COLO829 (cell line): ENCODE measurements around the gene TRMT2A.

Experiments used
- DNase-seq: peaks from one replicate; pipeline ENCODE4 v3.0.0; 2012; ENCODE audit warnings: low spot score

The TRMT2A gene

DNA sequence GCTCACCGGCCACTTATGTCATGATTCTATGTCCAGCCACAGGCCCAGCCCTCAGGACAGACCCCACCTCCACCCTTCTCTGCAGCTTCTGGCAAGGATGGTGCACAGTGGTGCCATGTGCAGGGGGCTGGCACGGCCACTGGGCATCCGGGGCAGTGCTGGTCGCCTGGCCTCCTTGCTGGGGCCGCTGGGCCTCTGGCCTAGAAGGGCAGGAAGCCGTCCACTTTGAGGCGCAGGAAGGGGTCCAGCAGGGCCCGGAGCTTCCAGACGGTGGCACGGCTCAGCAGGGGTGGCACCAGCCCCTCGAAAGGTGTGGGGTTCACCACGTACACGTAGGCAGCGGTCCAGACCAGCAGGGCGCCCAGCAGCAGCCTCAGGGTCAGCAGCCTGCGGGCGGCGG, 31.4 kb upstream of the TRMT2A start:
- DNase-seq: no peak

DNA sequence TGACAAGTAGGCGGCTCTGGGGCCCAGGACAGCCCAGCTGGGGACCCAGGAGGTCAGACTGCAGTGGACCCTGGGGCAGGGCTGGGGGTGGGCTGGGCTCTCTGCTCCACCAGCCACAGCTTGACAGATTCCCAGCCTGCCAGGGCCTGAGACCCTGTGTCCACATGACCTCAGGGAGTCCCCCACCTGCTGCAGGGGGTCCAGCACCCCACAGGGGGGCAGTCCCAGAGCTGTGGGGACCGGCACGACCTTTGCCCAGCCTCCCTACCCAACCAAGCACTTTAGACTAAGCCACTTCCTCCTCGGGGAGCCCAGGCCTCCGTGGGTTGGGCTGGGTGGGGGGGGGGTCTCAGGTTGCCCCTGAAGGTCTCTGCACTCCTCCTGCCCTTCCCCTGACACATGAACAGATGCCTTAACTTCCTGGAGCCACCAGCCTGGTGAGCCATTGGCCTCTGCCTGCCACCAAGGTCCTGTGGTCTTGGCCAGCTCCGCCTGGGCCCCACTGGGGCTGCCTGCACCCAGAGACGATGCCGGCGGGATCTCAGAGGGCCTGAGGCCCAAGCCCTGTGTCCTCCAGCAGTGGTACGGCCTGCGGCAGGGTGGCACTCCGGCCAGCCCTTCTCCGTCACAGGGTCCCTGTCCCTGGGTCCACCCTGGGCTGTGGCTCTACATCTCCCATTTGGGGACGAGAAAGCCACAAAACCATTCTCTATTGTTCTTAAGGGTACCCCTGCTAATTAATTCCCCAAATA, 30.4 kb upstream of the TRMT2A start:
- no peak for DNase-seq

DNA sequence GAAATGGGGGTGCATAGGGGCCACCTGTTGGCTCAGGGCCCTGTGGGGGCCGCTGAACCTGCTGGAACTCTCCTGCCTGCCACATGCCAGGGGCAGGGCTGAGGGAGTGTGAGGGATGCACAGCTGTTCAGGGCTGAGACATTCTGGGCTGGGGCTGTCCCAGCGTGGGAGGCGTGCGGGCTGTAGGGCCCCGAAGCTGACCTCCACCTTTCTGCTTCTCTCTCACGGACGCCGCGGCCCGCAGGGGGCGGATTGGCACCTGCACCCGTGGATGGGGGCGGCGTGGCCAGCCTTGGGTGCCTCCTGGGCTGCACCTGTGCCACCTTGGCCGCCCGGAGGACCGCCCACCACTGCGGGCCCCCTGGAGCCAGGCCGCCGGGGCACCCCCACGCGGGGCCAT, 29.8 kb upstream of the TRMT2A start:
- DNase-seq: no peak

DNA sequence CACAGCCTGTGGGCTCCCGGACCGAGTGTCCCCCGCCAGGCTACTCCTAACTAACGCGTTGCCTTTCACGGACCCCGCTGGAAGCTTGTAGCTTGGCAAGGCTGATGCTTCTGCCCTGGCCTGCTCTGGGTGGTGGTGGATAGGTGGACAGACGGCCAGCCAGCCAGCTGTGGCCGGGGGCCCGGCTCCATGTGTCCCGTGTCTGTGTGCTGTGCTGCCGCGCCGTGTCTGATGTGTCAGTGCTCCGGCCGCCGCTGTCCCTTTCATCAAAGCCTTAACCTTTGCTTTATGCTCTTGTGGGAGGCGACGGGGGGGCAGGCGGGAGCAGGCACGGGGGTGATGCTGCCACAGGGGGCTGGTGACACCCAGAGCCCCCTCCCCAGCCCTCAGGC, 28.8 kb upstream of the TRMT2A start:
- DNase-seq: no peak

DNA sequence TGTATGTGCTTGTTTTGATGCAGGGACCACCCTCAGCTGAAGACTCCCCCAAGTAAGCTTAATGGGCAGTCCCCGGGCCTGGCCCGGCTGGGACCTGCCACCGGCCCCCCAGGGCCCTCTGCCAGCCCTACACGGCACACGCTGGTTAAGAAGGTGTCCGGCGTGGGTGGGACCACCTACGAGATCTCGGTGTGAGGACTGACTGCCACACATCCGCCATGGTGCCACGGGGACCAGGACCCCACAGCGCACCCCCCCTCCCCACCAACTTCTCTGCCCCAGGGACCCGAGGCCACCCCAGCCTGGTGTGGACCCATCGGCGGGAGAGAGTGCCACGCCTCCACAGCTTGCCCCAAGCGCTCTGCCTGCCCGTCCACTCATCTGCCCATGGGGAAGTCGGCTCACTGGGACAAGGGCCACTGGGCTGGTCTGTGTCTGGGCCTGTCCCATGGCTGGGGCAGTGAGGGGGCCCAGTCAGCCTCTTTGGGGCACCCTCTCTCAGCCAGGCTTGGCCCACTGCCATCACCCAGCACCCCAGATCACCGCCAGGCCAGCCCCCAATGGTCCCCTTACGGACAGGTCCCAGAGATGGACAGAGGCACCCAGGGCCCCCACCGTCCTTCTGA, 28.3 kb upstream of the TRMT2A start:
- no peak for DNase-seq

DNA sequence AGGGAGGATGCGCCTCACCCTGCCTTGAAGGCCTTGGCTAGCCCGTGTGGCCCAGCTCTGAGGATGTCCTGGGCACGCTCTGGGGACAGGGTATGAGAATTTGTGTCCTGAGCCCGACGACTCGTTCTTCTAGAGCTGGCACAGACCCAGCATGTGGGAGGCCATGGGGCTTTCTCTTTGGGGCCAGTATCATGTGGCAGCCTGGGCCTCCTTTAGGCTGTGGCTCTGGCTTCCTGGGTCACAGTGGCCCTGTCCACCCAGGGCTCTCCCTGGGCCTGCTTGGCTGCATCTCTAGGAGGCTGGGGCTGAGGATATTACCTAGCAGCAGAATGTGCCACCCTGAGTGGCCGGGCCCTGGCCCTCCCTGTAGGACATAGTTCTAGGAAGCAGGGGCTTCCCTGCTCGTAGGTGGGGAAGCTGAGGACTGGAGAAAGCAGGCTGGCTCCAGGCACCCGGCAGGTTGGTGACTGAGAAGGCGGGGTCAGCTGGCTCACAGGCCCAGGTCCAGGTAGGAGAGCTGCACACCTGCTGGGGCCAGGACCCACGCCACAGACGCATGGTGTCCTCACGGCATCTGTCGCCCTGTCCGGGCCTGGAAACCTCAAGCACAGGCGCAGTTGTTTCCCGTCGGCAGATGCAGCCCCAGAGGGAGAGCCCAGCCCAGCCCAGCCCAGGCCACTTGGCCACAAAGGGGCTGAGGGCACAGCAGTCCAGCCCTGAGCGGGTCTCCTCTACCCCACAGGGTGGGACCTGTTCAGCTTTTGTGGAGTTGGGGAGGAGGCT, 27.0 kb upstream of the TRMT2A start:
- DNase-seq: no peak

DNA sequence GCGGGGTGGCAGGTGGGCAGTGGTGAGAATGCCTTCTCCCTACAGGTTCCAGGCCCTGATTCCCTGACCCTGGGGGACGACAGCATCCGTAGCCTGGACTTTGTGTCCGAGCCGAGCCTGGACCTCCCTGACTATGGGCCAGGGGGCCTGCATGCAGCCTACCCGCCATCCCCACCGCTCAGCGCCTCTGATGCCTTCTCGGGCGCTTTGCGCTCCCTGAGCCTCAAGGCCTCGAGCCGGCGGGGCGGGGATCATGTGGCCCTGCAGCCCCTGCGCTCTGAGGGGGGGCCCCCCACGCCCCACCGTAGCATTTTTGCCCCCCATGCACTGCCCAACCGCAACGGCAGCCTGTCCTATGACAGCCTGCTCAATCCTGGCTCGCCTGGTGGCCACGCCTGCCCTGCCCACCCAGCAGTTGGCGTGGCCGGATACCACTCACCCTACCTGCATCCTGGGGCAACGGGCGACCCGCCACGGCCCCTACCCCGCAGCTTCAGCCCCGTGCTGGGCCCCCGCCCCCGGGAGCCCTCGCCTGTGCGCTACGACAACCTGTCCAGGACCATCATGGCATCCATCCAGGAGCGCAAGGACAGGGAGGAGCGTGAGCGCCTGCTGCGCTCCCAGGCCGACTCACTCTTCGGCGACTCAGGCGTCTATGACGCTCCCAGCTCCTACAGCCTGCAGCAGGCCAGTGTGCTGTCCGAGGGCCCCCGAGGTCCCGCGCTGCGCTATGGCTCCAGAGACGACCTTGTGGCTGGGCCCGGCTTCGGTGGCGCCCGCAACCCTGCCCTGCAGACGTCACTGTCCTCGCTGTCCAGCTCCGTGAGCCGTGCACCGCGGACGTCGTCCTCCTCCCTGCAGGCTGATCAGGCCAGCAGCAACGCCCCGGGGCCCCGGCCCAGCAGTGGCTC, 25.9 kb upstream of the TRMT2A start:
- no peak for DNase-seq

DNA sequence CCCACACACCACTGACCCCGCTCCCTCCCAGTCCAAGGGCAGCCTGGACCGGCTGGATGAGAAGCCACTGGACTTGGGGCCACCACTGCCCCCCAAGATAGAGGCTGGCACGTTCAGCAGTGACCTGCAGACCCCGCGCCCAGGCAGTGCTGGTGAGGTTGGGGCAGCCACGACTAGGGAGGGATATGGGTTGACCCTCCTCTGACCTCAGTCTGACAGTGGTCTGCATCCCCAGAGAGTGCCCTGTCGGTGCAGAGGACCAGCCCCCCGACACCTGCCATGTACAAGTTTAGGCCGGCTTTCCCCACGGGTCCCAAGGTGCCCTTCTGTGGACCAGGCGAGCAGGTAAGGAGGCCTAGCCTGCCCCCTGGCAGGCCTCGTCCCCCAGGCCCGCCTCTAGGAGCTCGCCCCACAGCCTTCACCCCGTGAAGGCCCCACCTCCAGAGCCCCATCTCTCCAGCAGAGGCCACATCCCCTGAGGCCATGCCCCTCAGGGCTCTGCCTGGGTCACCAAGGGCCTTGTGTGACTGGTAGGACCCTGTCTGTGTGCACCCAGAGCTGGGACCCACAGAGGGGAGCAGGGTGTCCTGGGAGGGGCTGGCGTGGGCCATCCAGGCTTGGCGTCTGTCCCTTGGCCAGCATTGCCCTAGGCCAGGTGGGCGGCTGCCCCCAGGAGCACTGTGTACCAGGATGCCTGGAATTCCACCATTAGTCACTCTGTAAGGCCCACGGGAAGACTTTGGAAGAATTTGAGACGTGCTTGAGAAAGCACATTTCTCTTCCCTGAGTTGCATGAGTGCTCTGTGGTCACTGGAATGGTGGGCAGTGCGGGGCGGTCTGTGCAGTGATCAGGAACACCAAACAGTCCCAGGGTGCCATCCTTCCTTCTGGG, 24.4 kb upstream of the TRMT2A start:
- DNase-seq: no peak

DNA sequence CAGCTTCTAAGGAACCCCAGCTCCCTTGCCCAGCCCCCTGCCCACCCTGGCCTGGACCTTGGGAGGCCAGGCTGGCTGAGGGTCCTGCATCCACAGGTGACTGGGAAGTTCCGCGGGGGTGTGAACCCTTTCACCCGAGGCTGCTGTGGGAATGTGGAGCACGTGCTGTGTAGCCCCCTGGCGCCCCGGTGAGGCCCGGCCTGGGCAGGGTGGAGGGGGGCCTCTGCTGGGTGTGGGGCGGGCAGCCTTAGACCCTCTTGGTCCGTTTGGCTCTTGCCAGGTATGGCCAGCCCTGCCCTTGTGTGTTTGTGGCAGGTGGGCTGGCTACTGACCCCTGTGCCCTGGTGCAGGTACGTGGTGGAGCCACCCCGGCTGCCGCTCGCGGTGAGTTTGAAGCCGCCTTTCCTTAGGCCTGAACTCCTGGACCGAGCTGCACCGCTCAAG, 23.5 kb upstream of the TRMT2A start:
- no peak for DNase-seq

DNA sequence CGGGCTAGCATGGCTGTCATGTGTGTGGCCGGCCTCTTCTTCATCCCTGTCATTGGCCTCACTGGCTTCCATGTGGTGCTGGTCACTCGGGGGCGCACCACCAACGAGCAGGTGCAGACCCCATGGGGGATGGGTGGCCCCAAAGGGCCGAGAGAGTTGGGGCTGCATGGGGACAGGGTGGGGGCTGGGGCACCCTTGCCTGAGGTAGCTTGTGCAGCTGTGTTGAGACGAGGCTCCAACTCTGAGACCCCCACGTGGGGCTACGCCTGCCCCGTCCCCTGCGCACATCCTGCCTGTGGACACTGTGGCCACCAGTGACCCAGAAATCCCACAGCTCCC, 23.1 kb upstream of the TRMT2A start:
- DNase-seq: no peak

DNA sequence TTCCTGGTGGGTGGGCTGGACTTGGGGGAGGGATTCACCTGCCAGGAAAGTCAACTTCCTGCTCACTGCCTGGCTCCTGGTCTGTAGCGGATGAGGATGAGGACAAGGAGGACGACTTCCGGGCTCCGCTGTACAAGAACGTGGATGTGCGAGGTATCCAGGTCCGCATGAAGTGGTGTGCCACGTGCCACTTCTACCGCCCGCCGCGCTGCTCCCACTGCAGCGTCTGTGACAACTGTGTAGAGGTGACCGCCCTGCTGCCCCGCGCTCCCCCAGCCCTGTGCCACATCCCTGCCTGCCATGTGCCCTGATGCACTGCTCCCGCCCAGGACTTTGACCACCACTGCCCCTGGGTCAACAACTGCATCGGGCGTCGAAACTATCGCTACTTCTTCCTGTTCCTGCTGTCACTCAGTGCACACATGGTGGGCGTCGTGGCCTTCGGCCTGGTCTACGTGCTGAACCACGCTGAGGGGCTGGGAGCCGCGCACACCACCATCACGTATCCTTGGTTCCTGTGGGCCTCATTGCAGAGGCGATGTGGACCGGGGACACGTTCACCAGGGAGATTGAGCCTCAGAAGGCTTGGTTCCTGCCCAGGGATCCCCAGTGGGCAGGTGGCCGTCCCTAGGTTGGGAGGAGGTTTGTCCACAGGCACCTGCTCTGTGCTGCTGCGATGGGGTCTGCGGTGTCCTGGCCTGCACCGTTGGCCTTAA, 22.5 kb upstream of the TRMT2A start:
- DNase-seq: no peak

DNA sequence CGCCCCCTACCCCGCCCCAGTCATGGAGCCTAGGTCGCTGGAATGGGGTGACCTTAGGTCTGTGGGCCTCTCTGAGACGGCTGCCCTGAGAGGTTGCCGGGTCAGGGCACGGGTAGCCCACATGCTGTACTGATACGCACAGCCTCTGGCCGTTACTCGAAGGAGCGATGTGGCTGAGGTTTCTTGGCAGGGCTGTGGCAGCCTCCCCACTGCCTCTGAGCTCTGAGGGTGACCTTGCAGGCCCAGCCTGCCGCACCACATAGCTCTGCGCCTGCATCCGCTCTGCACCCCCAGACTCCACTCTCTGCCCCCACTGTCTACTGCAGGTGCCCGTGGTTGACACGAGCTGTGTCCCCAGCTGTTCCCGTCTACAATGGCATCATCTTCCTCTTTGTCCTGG, 21.8 kb upstream of the TRMT2A start:
- no peak for DNase-seq

DNA sequence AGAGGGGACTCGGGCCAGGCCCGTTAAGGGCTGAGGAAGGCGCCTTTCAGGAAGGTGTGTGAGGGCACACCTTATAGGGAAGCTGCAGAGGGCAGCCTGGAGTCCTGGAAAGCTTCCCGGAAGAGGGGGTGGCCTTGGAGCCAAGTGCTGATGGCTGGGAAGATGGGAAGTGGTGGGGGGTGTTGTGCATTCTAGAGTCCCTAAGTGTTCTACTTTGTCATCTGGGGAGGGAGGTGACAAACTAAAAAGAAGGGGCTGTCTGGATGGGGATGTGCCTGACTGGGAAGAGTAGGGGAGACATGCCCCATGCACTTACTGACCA, 21.4 kb upstream of the TRMT2A start:
- no peak for DNase-seq

DNA sequence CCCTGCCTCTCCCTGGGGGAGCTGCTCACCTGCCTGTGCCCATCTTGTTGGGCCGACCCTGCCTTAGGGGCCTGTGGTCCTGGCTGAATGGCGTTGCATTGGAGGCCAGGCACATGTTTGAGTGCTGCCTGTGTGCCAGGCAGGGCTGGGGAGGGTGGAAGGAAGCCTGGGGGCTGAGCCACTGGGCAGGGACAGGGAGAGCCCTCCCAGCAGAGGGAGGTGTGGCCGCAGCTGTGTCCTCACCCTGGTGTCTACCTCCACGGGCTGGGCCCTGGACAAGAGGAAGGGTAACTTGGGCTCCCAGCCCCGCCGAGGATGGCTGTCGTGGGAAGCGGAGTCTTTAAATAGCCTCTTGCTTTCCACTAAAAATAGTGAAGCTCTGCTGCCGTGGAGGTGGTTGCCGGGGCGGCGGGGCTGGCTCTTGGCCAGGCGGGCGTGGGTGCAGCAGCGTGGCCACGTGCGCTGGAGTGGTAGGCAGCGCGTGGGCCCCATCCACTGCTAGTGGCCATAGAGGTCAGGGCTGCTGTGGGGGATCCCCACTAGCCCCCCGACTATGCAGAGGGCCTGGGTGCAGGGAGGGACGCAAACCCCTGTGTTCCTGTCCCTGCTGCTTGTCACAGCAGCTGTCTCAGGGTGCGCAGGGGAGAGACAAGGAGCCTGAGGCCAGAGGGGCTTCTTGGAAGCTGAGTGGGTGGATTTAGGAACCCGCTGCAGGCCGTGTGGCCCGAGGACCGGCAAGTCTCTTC, 20.8 kb upstream of the TRMT2A start:
- no peak for DNase-seq

DNA sequence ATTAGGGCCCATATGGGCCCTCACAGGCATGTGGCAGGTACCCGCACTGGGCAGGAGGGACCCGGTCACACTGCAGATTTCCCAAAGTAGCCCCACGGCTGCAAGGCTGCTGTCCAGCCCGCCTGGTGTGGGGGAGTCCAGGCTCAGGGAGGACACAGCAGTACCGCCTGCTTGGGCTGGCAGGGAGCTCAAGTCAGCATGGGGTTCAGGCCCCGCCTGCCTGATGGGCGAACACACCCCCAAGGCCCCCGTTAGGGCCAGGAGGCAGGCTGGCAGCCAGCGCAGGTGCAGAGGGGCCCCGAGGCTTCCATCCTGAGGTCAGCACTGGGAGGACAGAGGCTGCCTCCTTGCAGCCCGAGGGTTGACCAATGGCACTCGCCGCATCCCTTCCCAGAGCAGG, 20.1 kb upstream of the TRMT2A start:
- DNase-seq: no peak

DNA sequence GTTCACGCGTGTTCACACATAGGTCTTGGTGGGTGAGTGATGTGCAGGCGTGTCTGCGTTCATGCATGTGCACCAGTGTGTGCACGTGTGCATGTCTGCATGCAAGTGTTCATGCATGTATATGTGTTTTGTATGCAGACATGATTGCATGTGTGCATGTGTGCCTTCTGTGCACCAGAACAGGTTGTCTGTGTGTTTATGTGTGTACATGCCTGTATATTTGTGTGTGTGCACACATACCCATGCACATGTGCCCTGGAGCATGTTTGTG, 19.5 kb upstream of the TRMT2A start:
- no peak for DNase-seq

DNA sequence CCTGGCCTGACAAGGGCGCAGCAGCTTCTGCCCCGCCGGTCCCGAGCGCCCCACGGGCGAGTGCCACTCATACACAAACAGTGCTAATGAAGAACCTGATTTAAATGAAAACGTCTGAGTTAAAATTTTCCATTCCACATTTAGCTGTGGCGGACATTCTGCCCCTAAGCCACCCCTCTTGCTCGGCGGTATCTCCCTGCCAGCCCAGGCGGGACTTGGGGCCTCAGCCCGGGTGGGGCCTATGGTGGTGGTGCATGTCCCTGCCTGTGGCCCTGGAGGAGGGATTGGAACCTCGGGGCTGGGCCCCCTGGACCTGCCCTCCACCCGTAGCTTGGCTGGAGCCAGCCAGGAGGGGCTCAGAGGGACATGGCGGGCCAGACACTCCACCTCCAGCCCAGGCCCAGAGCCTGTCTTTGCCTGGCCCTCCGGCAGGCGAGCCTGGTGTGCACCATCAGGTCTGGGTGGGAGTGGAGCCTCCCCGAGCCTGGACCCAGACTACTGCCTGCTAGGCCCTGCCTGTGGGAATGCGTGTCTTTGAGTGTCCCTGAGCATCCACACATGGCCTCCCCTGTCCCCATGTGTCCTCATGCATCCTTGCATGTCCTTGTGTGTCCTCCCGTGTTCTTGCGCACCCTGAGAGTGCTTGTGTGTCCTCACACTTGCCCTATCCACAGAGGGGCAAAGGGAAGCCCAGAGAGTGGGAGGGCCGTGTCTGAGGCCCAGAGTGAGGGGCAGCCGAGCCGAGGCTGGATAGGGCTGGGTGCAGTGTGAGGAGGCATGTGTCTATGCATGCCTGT, 19.0 kb upstream of the TRMT2A start:
- DNase-seq: no peak

DNA sequence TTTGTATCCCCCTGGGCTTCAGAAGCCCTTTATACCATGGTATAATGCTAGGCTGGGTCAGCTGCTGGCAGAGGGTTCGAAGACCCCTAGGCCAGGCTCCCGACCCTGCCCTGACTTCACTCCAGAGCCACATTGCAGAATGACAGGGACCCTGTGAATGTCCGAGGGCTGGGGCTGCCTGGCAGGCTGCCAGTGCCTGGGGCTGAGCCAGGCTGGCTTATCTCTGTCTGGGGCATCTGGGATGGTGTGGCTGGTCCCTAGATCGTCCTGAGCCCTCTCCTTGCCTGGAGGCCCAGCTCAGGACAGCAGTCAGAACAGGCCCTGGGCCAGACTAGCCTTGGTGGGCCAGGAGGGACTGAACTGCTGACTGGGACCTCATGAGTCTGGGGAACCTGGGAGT, 18.2 kb upstream of the TRMT2A start:
- no peak for DNase-seq

DNA sequence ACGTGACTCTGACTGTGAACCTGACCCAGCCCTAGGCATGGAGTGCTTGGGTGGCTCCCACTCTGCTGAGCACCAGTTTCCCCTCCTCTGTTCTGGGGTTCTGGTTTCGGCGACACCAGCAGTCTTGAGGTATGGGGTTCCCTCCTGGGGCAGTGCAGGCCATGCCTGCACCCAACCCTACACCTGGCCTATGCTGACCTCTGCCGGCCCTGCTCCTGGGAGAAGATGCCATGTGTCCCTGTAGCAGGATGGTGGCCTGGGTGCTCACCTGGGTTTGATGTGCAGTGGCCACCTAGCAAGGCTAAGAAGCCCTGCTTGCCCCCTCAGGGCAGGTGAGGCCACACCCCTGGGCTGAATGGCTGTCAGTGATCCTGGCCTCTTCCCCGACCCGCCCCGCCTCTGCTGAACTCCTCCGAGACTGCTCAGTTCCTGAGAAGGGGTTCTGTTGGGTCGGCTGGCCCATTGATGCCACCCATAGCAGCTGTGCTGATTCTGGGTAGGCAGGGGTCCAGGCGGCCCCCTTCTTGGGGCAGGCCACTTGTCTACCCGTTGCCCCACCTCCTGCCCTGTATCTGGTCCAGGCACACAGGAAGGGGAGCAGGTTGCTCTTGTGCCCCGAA, 17.0 kb upstream of the TRMT2A start:
- no peak for DNase-seq
